HG03280 (cell line): ENCODE data around the gene EIF4G1.

ENCODE experiments used
- ATAC-seq: cut with Tn5 transposase; IDR thresholded peaks from one replicate; pipeline ENCODE4 v1.9.1; 2021; ENCODE audit warnings: mild to moderate bottlenecking, moderate library complexity; ENCODE audit not compliant: unreplicated experiment

The EIF4G1 gene

GRCh38 chr3:184381261-184382224 is 67.1 kb downstream of the EIF4G1 start:
- ATAC-seq, result no peak

GRCh38 chr3:184382326-184383032 is 68.1 kb downstream of the EIF4G1 start:
- ATAC-seq, result no peak

GRCh38 chr3:184383033-184383740 is 68.8 kb downstream of the EIF4G1 start:
- no peak for ATAC-seq

- no peak for ATAC-seq
Observed at GRCh38 chr3:184384342-184384741, 69.9 kb downstream of the EIF4G1 start.
